HepG2 (cell line): ENCODE results near the gene ATP2A2. TPM values are rescaled to one million over a fixed set of nuclear protein-coding genes. Genes with fewer than 3 reads are reported as not detected.
A peak's percentile ranks its signal among the peaks of the same experiment; 100 is the strongest.

Experiments
- ATAC-seq: fragments of 200-7000 bp; cut with Tn5 transposase; 3 replicates; pipeline ENCODE4 v1.9.1; 2020; ENCODE audit warnings: mild to moderate bottlenecking, moderate library complexity
- BruUV-seq: library from RNA; stranded (reverse); fragments of 400-500 nt; replicated peaks from 2 replicates; lab custom pipeline; 2021; lab: Mats Ljungman, UMichigan
- CTCF ChIA-PET: fragments of 300-600 bp; formaldehyde crosslinking; extraction: SDS; loops from one replicate; lab custom pipeline; 2021; ENCODE audit warnings: low total read pairs, inconsistent platforms, low intra/inter-chr PET ratio; lab: Yijun Ruan, JAX
- POLR2A ChIA-PET: fragments of 350-600 bp; sonication (Branson Sonifier 250); formaldehyde crosslinking; loops from one replicate; lab custom pipeline; 2020; ENCODE audit warnings: antibody characterized with exemption, inconsistent platforms; lab: Yijun Ruan, JAX
- DNase-seq: peaks from one replicate; pipeline ENCODE4 v3.0.0-alpha.2; 2015; ENCODE audit warnings: low spot score
- FAIRE-seq: peaks from 3 replicates; lab custom pipeline; 2011; peaks lifted over from hg19 to GRCh38; lab: Jason Lieb, UNC
- H2AFZ ChIP-seq: one replicate; pipeline ENCODE4 v1.6.1; 2011; ENCODE audit warnings: low read length, inconsistent platforms
- H3K27ac ChIP-seq: fragments of 300-600 bp; 3 replicates; pipeline ENCODE4 v1.8.0; 2011; ENCODE audit warnings: mixed run types, mild to moderate bottlenecking, mixed read lengths, low read length, inconsistent platforms; ENCODE audit not compliant: insufficient read depth; ENCODE audit errors: extremely low read length
- H3K27me3 ChIP-seq, 2 experiments: fragments of 200-600 bp in 1 of 2; 2 replicates in 1 of 2; 3 replicates in 1 of 2; pipeline versions ENCODE4 v1.6.0 to v1.8.0; 2011; ENCODE audit warnings: low read length in 2 of 2, mild to moderate bottlenecking in 2 of 2, moderate library complexity in 2 of 2, inconsistent platforms in 1 of 2; ENCODE audit not compliant: insufficient read depth in 2 of 2, control insufficient read depth in 1 of 2
- H3K36me3 ChIP-seq, 2 experiments: fragments of 200-600 bp in 1 of 2; replicated peaks in 1 of 2; 2 replicates in 1 of 2; 3 replicates in 1 of 2; pipeline versions ENCODE4 v1.5.1 to v1.8.0; 2011; ENCODE audit warnings: low read length in 2 of 2, inconsistent platforms in 1 of 2; ENCODE audit not compliant: insufficient read depth in 2 of 2, control insufficient read depth in 1 of 2
- H3K4me1 ChIP-seq: 2 replicates; pipeline ENCODE4 v1.5.1; 2012; ENCODE audit warnings: low read length, inconsistent platforms; ENCODE audit not compliant: insufficient read depth
- H3K4me2 ChIP-seq: 2 replicates; pipeline ENCODE4 v1.6.0; 2011; ENCODE audit warnings: low read depth, low read length, inconsistent platforms
- H3K4me3 ChIP-seq, 3 experiments: fragments of 200-600 bp in 1 of 3; sonication (generic), shearing (Covaris generic) in 1 of 3; replicated peaks in 1 of 3; 2 replicates each; pipeline ENCODE4 v1.5.1; 2011 to 2016; ENCODE audit warnings: low read length in 3 of 3, inconsistent platforms in 2 of 3, low read depth in 2 of 3, mild to moderate bottlenecking in 2 of 3, control low read depth in 1 of 3, mixed read lengths in 1 of 3; ENCODE audit not compliant: insufficient read depth in 1 of 3
- H3K79me2 ChIP-seq: one replicate; pipeline ENCODE4 v1.6.1; 2011; ENCODE audit warnings: low read length, inconsistent platforms; ENCODE audit not compliant: insufficient read depth
- H3K9ac ChIP-seq: 2 replicates; pipeline ENCODE4 v1.6.0; 2011; ENCODE audit warnings: mild to moderate bottlenecking, low read depth, low read length, inconsistent platforms; ENCODE audit not compliant: insufficient read depth
- H3K9me3 ChIP-seq: 2 replicates; pipeline ENCODE4 v1.5.1; 2012; ENCODE audit warnings: mild to moderate bottlenecking, low read length
- H4K20me1 ChIP-seq: 2 replicates; pipeline ENCODE4 v1.6.0; 2011; ENCODE audit warnings: inconsistent platforms, mild to moderate bottlenecking, low read length, moderate library complexity; ENCODE audit not compliant: insufficient read depth
- CBX2 ChIP-seq, 2 experiments: fragments of 200-600 bp in 1 of 2; sonication (generic); formaldehyde crosslinking in 1 of 2; IDR thresholded peaks; 2 replicates each; pipeline versions ENCODE4 v1.7.0 to v1.8.1; 2018 to 2022; ENCODE audit warnings: low read depth in 2 of 2, low read length in 1 of 2, mild to moderate bottlenecking in 1 of 2, missing genetic modification reagents in 1 of 2
- CENPX ChIP-seq: sonication (generic); formaldehyde crosslinking; IDR thresholded peaks from 2 replicates; pipeline ENCODE4 v1.9.0; 2021; ENCODE audit warnings: mild to moderate bottlenecking, missing genetic modification reagents, moderate library complexity
- DRAP1 ChIP-seq: IDR thresholded peaks from 2 replicates; pipeline ENCODE4 v1.6.1; 2016; ENCODE audit warnings: missing genetic modification reagents, missing compliant biosample characterization
- FOXA3 ChIP-seq: IDR thresholded peaks from 2 replicates; pipeline ENCODE4 v1.6.1; 2016; ENCODE audit warnings: missing genetic modification reagents, missing compliant biosample characterization
- KDM4B ChIP-seq: sonication (generic); formaldehyde crosslinking; IDR thresholded peaks from 2 replicates; pipeline ENCODE4 v1.4.0; 2020; ENCODE audit warnings: missing genetic modification reagents
- KDM5B ChIP-seq: sonication (generic); formaldehyde crosslinking; IDR thresholded peaks from 2 replicates; pipeline ENCODE4 v1.4.0; 2020; ENCODE audit warnings: missing genetic modification reagents, mild to moderate bottlenecking, borderline replicate concordance
- KLF9 ChIP-seq: IDR thresholded peaks from 2 replicates; pipeline ENCODE4 v1.6.1; 2016; ENCODE audit warnings: low read depth
- LBX2 ChIP-seq: sonication (generic); formaldehyde crosslinking; IDR thresholded peaks from 2 replicates; pipeline ENCODE4 v1.5.0; 2020; ENCODE audit warnings: missing genetic modification reagents, mild to moderate bottlenecking, borderline replicate concordance
- MIXL1 ChIP-seq: IDR thresholded peaks from 2 replicates; pipeline ENCODE4 v1.6.1; 2016
- SIN3B ChIP-seq: fragments of 150-350 bp; IDR thresholded peaks from 2 replicates; pipeline ENCODE4 v1.6.1; 2014; ENCODE audit warnings: low read length
- SOX13 ChIP-seq, 3 experiments: fragments of 450-650 bp in 1 of 3; sonication (generic) in 1 of 3; formaldehyde crosslinking in 1 of 3; IDR thresholded peaks in 2 of 3; conservative IDR thresholded peaks in 1 of 3; 2 replicates each; pipeline versions ENCODE4 v1.5.0 to v1.6.1; 2016 to 2020; ENCODE audit warnings: antibody characterized with exemption in 1 of 3, mild to moderate bottlenecking in 1 of 3, missing compliant biosample characterization in 1 of 3, missing genetic modification reagents in 1 of 3, moderate library complexity in 1 of 3
- THAP7 ChIP-seq: sonication (generic); formaldehyde crosslinking; IDR thresholded peaks from 2 replicates; pipeline ENCODE4 v1.8.1; 2023; ENCODE audit warnings: mild to moderate bottlenecking, missing genetic modification reagents
- ZNF256 ChIP-seq: sonication (generic); formaldehyde crosslinking; conservative IDR thresholded peaks from 2 replicates; pipeline ENCODE4 v1.4.0; 2020; ENCODE audit warnings: missing genetic modification reagents
- ZNF33B ChIP-seq: sonication (generic); formaldehyde crosslinking; IDR thresholded peaks from 2 replicates; pipeline ENCODE4 v1.5.1; 2020; ENCODE audit warnings: mild to moderate bottlenecking, missing genetic modification reagents
- WGBS: methylation state at CpG from one replicate; pipeline ENCODE4 v1.1.6; 2017; ENCODE audit warnings: low lambda C conversion rate; 5-methylcytosine and 5-hydroxymethylcytosine counted together
- in situ Hi-C: cut with HindIII; loops from 2 replicates; pipeline ENCODE4 v1.10.0; 2017; ENCODE audit warnings: low pct_unique_long_range_greater_than_20kb; ENCODE audit not compliant: extremely low pct_ligation_motif_present
- intact Hi-C: fragments of 100-400 bp; cut with micrococcal nuclease; formaldehyde crosslinking; loops from one replicate; pipeline ENCODE4 v1.10.0; 2022; ENCODE audit not compliant: unreplicated experiment
- polyA plus RNA-seq, 8 experiments: library from polyadenylated mRNA; depleted of rRNA in 3 of 8; stranded (reverse) in 7 of 8; unstranded in 1 of 8; fragments of >200 nt; fragmentation: Illumina TruSeq in 4 of 8; extraction: Trizol in 4 of 8; gene quantifications; 2 replicates each; pipeline versions ENCODE4 v1.2.1 to v1.2.3, GENCODE V29; 2011 to 2016; ENCODE audit warnings: low read depth in 4 of 8, missing spikeins in 1 of 8, mixed read lengths in 1 of 8; ENCODE audit not compliant: insufficient read depth in 1 of 8
- total RNA-seq, 5 experiments: library from RNA; depleted of rRNA; stranded (reverse); fragments of >200 nt; fragmentation: Illumina TruSeq; extraction: Trizol; gene quantifications; 2 replicates each; pipeline ENCODE4 v1.2.3, GENCODE V29; 2016; ENCODE audit warnings: low read depth in 1 of 5
- TF ChIP-seq, protein P1 (sequence below): sonication (generic); formaldehyde crosslinking; IDR thresholded peaks from 2 replicates; pipeline ENCODE4 v1.4.0; 2020; ENCODE audit warnings: missing genetic modification reagents

Gene ATP2A2
- total and polyA plus RNA-seq, 2 of the 13 experiments (the other 11 are each of a cell fraction or from before 2014, with no cell fraction given), result 35.4 to 85.5 TPM

DNA sequence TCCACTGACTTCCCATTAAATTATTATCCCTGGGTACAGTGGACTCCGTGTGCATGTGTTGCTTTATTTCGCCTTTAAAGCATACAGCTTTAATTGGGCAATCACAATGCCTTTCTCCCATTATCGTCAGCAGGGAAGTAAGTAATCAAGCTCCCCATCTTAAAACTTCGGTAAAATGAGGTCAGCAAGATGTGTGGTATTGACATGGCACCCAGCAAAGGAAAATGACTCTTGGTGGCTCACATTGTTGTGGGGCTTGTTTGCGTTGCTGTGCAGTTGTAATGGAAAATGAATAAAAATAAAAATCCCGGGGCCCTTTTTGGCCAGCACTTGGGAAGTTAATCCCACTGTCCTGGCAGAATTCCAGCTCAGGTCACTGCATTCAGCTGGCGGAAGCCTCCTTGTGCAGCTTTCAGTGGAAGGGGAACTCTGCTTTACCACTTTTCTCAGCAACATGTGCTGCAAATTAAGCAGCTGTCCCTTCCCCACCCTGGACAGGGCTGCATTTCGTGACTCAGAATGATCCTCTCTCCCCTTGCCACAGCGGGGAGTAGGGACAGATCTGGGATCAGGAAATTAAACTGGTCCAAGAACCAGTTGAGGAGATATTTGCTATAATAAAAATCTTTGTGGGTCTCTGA, 13.9 kb upstream of the ATP2A2 start:
- no peak for ATAC-seq
- H3K9ac ChIP-seq, result no peak overlapping the region
- POLR2A ChIA-PET, result interaction anchor here (1.1 to 6.6 kb wide), 2 partner anchors 13 to 19 kb away, joined by 3 to 44 read pairs; partner anchors contain the start of gene ATP2A2
- 55% methylated on average over 9 of the region's 9 CpGs for WGBS
- H3K36me3 ChIP-seq, result no peaks in the 10 kb centered on the region
- no peak overlapping the region for H3K4me2 ChIP-seq
- no peaks in the 10 kb centered on the region for H3K9me3 ChIP-seq
- H4K20me1 ChIP-seq, result no peaks in the 10 kb centered on the region
- no peak overlapping the region for H3K4me3 ChIP-seq
- in situ Hi-C loops (no loop called here), intact Hi-C loops (no loop called here)
- no peaks in the 10 kb centered on the region for H3K27me3 ChIP-seq
- TF ChIP-seq KLF9 (no peak), FOXA3 (no peak), MIXL1 (no peak)
- TF ChIP-seq, all 625 proteins: peak for 0
- H3K4me1 ChIP-seq, result peaks cover 56% of the 10 kb centered on the region
- no peaks in the 10 kb centered on the region for H3K79me2 ChIP-seq
- no peak overlapping the region for H2AFZ ChIP-seq
- CTCF ChIA-PET, result no interaction called here
- no peak for FAIRE-seq
- BruUV-seq, result no TSS peak
- no peak for DNase-seq
- no peak overlapping the region for H3K27ac ChIP-seq

- Histone ChIP-seq H3K27ac (peak overlapping the region; percentile 52), H3K4me2 (peak overlapping the region; percentile 86), H3K9me3 (no peaks in the 10 kb centered on the region), H3K27me3 (no peaks in the 10 kb centered on the region), H3K9ac (peak overlapping the region; percentile 37; the same call in 1 of the 2 replicates), H3K4me1 (peaks cover 59% of the 10 kb centered on the region), H3K4me3 (peak overlapping the region; percentile 11 to 63 (median 35); a peak in 5 of 6 replicates), H3K79me2 (no peaks in the 10 kb centered on the region), H3K36me3 (no peaks in the 10 kb centered on the region), H4K20me1 (no peaks in the 10 kb centered on the region), H2AFZ (no peak overlapping the region)
- CTCF ChIA-PET, result no interaction called here
- FAIRE-seq, result no peak
- in situ Hi-C loops (no loop called here), intact Hi-C loops (no loop called here)
- POLR2A ChIA-PET, result interaction anchor here (1.5 to 6.6 kb wide), 6 partner anchors 10 to 22 kb away, joined by 3 to 44 read pairs (median 6); partner anchors contain the start of gene ATP2A2
- no peak for DNase-seq
- 8% methylated on average over 7 of the region's 8 CpGs for WGBS
- peak; percentile 58 for ATAC-seq
- BruUV-seq, result no TSS peak
- TF ChIP-seq CBX2 (IDR thresholded peaks at IDR 0.05; ENCODE audit: low read depth, low read length), result no peak
- no peak for TF ChIP-seq CBX2 (CRISPR knock-in tag; IDR thresholded peaks at IDR 0.05; ENCODE audit: low read depth)
- TF ChIP-seq, protein P1, sequence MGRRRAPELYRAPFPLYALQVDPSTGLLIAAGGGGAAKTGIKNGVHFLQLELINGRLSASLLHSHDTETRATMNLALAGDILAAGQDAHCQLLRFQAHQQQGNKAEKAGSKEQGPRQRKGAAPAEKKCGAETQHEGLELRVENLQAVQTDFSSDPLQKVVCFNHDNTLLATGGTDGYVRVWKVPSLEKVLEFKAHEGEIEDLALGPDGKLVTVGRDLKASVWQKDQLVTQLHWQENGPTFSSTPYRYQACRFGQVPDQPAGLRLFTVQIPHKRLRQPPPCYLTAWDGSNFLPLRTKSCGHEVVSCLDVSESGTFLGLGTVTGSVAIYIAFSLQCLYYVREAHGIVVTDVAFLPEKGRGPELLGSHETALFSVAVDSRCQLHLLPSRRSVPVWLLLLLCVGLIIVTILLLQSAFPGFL (CRISPR knock-in tag), result no peak
- 0 out of 2 replicates have a peak, but pooled peaks have one; percentile 21 for TF ChIP-seq KDM5B (CRISPR knock-in tag)
- no peak for TF ChIP-seq THAP7 (CRISPR knock-in tag)
- no peak for TF ChIP-seq SIN3B
- TF ChIP-seq ZNF33B, result no peak
- no peak for TF ChIP-seq DRAP1 (CRISPR knock-in tag)
- no peak for TF ChIP-seq LBX2 (CRISPR knock-in tag)
- no peak for TF ChIP-seq ZNF256 (CRISPR knock-in tag)
- no peak for TF ChIP-seq CENPX (CRISPR knock-in tag)
- TF ChIP-seq KDM4B (CRISPR knock-in tag), result no peak
- TF ChIP-seq SOX13 (IDR thresholded peaks at IDR 0.05), result no peak
- TF ChIP-seq SOX13 (CRISPR knock-in tag; conservative IDR thresholded peaks at IDR 0.05 in 1 of 2, IDR thresholded peaks at IDR 0.05 in 1 of 2), result peak in 1 of 2 experiments; percentile 18; a peak in 1 of 4 replicates
Observed at GRCh38 chr12:110269622-110270124, 11.4 kb upstream of the ATP2A2 start.
